ENCODE measurements around the gene CHD9.

DNA sequence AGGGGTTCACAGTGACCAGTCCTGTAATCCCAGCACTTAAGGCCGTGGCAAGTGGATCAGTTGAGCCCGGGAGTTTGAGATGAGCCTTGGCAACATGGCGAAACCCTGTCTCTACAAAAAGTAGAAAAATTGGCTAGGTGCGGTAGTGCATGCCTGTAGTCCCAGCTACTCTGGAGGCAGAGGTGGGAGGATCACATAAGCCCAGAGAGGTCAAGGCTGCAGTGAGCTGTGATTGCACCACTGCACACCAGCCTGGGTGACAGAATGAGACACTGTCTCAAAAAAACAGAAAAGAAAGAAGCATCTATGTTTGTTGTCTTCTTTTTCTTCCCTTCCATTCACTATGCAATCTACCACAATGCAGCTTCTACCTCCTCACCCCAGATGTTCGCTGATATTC lies 227.5 kb downstream of the CHD9 start:
- TF ChIP-seq POLR2A (IDR thresholded peaks at IDR 0.05) = no peak
- TF ChIP-seq, protein P1, sequence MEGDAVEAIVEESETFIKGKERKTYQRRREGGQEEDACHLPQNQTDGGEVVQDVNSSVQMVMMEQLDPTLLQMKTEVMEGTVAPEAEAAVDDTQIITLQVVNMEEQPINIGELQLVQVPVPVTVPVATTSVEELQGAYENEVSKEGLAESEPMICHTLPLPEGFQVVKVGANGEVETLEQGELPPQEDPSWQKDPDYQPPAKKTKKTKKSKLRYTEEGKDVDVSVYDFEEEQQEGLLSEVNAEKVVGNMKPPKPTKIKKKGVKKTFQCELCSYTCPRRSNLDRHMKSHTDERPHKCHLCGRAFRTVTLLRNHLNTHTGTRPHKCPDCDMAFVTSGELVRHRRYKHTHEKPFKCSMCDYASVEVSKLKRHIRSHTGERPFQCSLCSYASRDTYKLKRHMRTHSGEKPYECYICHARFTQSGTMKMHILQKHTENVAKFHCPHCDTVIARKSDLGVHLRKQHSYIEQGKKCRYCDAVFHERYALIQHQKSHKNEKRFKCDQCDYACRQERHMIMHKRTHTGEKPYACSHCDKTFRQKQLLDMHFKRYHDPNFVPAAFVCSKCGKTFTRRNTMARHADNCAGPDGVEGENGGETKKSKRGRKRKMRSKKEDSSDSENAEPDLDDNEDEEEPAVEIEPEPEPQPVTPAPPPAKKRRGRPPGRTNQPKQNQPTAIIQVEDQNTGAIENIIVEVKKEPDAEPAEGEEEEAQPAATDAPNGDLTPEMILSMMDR (IDR thresholded peaks at IDR 0.05 in 4 of 5, conservative IDR thresholded peaks at IDR 0.05 in 1 of 5) = no peak

Measured in gastrocnemius medialis (tissue), 4 donors.